ENCODE results near the gene SLC6A11.

SLC6A11 gene

DNA sequence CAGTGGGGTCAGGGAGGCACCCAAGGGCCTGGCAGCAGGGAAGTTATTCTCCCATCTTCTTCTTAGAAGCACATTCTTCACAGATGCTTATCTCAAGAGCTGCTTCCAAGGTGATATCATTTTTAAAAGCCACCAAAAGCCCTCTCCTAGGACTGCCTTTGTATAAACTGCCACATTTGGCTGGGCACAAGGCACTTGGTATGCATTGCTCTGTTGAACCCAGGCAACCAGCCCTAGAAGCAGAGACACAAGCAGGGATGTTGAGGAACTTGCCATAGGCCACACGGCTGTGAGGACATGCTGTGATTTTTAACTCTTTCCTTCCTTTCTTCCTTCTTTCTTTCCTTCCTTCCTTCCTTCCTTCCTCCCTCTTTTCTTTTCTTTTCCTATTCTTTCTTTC is 169.2 kb downstream of the SLC6A11 start:
- DNase-seq, result no peak

DNA sequence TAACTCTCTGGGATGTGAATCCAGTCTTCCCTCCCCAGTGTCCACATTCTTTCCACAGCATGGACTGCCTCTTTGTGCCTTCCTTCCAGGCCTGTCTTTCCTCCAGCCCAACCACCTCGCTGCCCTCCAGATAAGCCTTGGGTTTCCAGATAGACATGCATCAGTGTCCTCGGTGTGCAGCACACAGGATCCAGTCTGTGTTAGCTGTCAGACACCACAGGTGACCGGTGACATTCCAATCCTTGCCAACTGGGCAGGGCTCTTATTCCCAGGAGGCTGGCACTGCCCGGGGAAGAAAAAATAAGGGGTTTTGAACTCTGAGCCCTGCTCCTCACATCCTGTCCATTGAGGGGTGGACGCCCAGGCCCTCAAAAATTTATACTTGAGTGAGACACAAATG is 170.6 kb downstream of the SLC6A11 start:
- DNase-seq, result no peak

DNA sequence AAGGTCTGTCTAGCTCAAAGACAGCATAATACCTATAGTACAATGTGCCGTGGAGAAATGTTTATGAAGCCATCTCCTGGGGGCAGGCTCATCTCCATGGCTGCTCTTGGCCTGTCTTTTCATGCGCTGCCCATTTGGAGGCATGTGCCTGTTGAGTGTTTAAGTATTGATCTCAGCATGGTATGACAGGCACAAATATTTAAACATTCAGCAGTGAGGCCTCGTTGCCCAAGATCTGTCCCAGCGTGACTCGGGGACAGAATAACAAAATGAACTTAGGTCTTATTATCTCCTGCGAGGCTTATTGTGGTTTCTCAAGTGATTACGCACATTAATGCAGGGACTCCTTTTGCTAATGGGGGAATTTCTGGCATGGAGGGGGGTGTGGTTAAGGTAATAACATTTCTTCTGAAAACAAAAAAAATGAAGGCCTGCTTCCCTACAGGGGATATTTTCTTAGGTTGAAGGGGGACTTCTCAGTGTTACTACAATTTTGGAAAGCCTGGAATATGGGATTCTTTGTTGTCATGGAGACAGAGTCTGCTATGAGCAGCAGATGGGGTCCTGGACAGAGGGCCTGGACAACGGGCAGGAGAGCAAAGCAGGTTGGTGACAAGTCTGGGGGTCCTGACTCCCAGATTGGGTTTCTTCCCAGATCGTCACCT is 172.1 kb downstream of the SLC6A11 start:
- DNase-seq, result no peak

DNA sequence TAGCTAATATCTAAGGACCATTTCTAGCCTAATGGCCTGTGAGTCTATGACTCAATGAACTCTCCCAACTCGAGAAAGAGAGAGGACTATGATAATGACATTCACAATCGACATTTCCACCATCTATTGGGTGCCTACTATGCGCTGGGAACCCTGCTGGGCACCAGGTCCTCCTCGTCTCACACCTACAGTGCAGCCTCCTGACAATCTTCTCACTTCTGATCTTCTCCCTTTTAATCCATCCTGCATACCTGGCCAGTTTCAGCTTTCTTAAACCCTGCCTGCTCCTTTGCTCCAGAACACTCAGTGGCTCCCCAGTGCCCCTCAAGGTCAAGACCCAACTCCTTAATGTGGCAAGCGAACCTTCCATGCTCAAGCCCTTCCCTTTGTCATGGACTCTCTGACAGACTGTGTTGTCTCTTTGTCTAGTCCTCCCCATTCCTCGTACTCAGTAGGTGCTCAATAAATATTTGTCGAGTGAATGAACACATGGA is 173.0 kb downstream of the SLC6A11 start:
- DNase-seq, result no peak
